Fibroblast of villous mesenchyme (primary cell): ENCODE results near the gene IL18BP. TPM values are rescaled to one million over a fixed set of nuclear protein-coding genes. Genes with fewer than 3 reads are reported as not detected.

Experiments used
- DNase-seq: peaks from one replicate; pipeline ENCODE4 v3.0.0-alpha.2; 2010; ENCODE audit warnings: low read depth
- H3K4me3 ChIP-seq: 2 replicates; pipeline ENCODE4 v1.5.1; 2011; ENCODE audit warnings: low read depth, mild to moderate bottlenecking, low read length
- CTCF ChIP-seq: IDR thresholded peaks from 2 replicates; pipeline ENCODE4 v1.5.1; 2012; ENCODE audit warnings: low read depth, mild to moderate bottlenecking, low read length; ENCODE audit not compliant: insufficient read depth
- total RNA-seq: library from RNA; depleted of rRNA; stranded (reverse); fragments of >200 nt; gene quantifications from 2 replicates; pipeline ENCODE4 v1.2.3, GENCODE V29; 2012

IL18BP gene
- total RNA-seq: 2.6 and 4.2 TPM in 2 replicates

GRCh38 chr11:71998649-71999310 is at the start of gene IL18BP:
IL18BP (plus strand) TSS chr11:71998909; CDS start chr11:71999985, 1,076 bp downstream.
- no peak for TF ChIP-seq CTCF
- H3K4me3 ChIP-seq: peak within 1 kb of the TSS; percentile 24
- no peak for DNase-seq

- TF ChIP-seq CTCF: no peak
- DNase-seq: no peak
Measured at GRCh38 chr11:71949034-71949433, 49.7 kb upstream of the IL18BP start.

GRCh38 chr11:71951741-71952310 is 46.9 kb upstream of the IL18BP start:
- DNase-seq: no peak
- no peak overlapping the region for H3K4me3 ChIP-seq
- TF ChIP-seq CTCF: no peak

More at GRCh38 chr11:71949034-71949433, 49.7 kb upstream of the IL18BP start:
- no peak overlapping the region for H3K4me3 ChIP-seq

- DNase-seq: no peak
- no peak overlapping the region for H3K4me3 ChIP-seq
- no peak for TF ChIP-seq CTCF
Measured at GRCh38 chr11:71955898-71956456, 42.7 kb upstream of the IL18BP start.

GRCh38 chr11:71962428-71963038 is 36.2 kb upstream of the IL18BP start:
- H3K4me3 ChIP-seq: no peak overlapping the region
- no peak for TF ChIP-seq CTCF
- peak; percentile 85 for DNase-seq

- H3K4me3 ChIP-seq: no peak overlapping the region
- no peak for TF ChIP-seq CTCF
- DNase-seq: no peak
Measured at GRCh38 chr11:71963468-71963867, 35.2 kb upstream of the IL18BP start.
